AG09319 (cell line): ENCODE measurements around the gene FOXS1.

ENCODE experiments used
- DNase-seq: peaks from one replicate; pipeline ENCODE4 v3.0.0-alpha.2; 2010; ENCODE audit warnings: low read depth; ENCODE audit errors: extremely low read depth
- CTCF ChIP-seq: IDR thresholded peaks from 2 replicates; pipeline ENCODE4 v1.5.1; 2011; ENCODE audit warnings: low read depth, mild to moderate bottlenecking, inconsistent platforms, low read length, moderate library complexity

Gene FOXS1

GRCh38 chr20:31843881-31844280 is 1.5 kb downstream of the FOXS1 start:
- TF ChIP-seq CTCF, result no peak
- DNase-seq, result no peak

- no peak for DNase-seq
- TF ChIP-seq CTCF, result no peak
Observed at GRCh38 chr20:31843288-31843687, 2.1 kb downstream of the FOXS1 start.

GRCh38 chr20:31842471-31843157 is 2.8 kb downstream of the FOXS1 start:
- no peak for TF ChIP-seq CTCF
- no peak for DNase-seq

- DNase-seq, result no peak
- TF ChIP-seq CTCF, result no peak
Observed at GRCh38 chr20:31841928-31842327, 3.5 kb downstream of the FOXS1 start.

- no peak for TF ChIP-seq CTCF
- no peak for DNase-seq
Observed at GRCh38 chr20:31840906-31841816, 4.2 kb downstream of the FOXS1 start.

GRCh38 chr20:31839782-31840487 is 5.5 kb downstream of the FOXS1 start:
- no peak for DNase-seq
- TF ChIP-seq CTCF, result no peak
